Measurements from ENCODE around the gene IL2RG.

- TF ChIP-seq CTCF (IDR thresholded peaks at IDR 0.05) (no peak), POLR2A (IDR thresholded peaks at IDR 0.05) (no peak)
Measured at GRCh38 chrX:71098951-71099506, 12.3 kb downstream of the IL2RG start.

Data from transverse colon (tissue), 3 donors.